ENCODE data around the gene PGRMC1. TPM values are rescaled to one million over a fixed set of nuclear protein-coding genes. Genes with fewer than 3 reads are reported as not detected.
"Not testable (repeated sequence)": the region's sequence is repeated elsewhere in the genome, so short reads cannot be mapped to it uniquely, and the experiment has no call there.

Gene PGRMC1
- total RNA-seq: 79.3 TPM

DNA sequence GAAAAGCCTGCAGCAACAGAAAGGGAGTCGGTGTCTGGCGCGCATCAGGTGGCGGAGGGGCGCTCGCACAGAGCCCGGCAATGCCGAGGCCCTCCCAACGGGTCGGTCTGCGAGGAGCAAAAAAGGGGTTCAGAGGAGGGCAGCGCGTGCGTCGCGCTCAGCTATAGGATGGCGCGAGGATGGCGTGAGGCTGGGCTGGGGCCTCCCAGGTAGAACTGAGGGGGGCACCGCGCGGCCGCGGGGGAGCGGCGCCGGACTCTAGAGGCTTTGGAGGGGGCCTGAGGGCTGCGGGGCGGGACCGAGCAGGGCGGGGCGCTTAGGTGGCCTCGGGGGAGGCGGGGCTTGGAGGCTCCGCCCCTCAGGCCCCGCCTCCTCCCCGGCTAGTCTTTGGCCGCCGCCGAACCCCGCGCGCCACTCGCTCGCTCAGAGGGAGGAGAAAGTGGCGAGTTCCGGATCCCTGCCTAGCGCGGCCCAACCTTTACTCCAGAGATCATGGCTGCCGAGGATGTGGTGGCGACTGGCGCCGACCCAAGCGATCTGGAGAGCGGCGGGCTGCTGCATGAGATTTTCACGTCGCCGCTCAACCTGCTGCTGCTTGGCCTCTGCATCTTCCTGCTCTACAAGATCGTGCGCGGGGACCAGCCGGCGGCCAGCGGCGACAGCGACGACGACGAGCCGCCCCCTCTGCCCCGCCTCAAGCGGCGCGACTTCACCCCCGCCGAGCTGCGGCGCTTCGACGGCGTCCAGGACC is at the start of gene PGRMC1:
TSS of gene PGRMC1 (plus strand) at position 414 of the 751 bp plus-strand sequence. CDS start at position 493, 79 bp downstream.
- Histone ChIP-seq H3K4me3 (ENCODE audit: low read length) (peak within 1 kb of the TSS; percentile 59), H3K4me1 (ENCODE audit: insufficient read depth, low read length) (peaks cover 17% of the 10 kb centered on the region), H3K27me3 (ENCODE audit: insufficient read depth, low read length) (no peaks in the 10 kb centered on the region)

DNA sequence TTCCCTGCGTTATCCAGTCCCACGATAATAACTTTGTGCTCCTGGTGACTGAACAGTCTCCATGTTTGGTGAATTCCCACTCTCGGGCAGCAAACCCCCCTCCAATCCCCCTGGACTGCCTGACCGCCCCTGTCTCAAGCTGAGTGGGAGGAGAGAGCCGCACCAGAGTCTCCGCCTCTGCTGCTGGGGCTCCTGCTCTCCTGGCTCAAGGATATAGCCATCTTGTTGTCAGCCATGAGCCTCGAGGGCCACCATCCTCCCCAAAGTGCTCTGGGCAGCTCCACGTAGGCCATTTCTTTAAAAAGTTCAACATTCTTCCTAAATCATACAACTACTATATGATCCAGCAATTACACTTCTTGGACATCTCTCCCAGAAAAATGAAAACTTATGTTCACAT is 49.3 kb upstream of the PGRMC1 start:
- H3K27me3 ChIP-seq (ENCODE audit: insufficient read depth, low read length): no peaks in the 10 kb centered on the region

More for the DNA sequence above, at the start of gene PGRMC1:
- no peaks in the 10 kb centered on the region for H3K9me3 ChIP-seq (ENCODE audit: low read depth, low read length)

DNA sequence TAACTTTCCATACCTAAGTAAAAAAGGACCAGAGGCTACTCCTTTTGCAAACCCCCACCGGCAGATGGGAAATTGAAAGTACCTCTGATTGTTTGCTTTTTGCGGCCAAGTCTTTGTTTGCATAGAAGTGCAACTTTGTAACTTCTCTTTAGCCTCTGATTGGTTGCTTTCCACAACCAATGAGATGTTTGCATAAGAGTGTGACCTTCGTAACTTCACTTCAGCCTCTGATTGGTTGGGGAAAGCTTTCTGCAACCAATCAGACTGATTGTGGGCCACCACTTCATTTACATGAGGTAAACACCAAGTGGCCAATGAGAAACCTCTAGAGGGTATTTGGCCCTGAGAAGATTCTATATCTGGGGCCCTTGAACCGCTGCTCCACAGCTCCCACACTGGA is 48.8 kb upstream of the PGRMC1 start:
- H3K4me1 ChIP-seq (ENCODE audit: insufficient read depth, low read length): no peaks in the 10 kb centered on the region
- no peaks in the 10 kb centered on the region for H3K27me3 ChIP-seq (ENCODE audit: insufficient read depth, low read length)
- H3K4me3 ChIP-seq (ENCODE audit: low read length): no peak overlapping the region
- H3K9me3 ChIP-seq (ENCODE audit: low read depth, low read length): no peaks in the 10 kb centered on the region

More for the DNA sequence above, 49.3 kb upstream of the PGRMC1 start:
- no peak overlapping the region for H3K4me3 ChIP-seq (ENCODE audit: low read length)
- H3K4me1 ChIP-seq (ENCODE audit: insufficient read depth, low read length): no peaks in the 10 kb centered on the region
- no peaks in the 10 kb centered on the region for H3K9me3 ChIP-seq (ENCODE audit: low read depth, low read length)

DNA sequence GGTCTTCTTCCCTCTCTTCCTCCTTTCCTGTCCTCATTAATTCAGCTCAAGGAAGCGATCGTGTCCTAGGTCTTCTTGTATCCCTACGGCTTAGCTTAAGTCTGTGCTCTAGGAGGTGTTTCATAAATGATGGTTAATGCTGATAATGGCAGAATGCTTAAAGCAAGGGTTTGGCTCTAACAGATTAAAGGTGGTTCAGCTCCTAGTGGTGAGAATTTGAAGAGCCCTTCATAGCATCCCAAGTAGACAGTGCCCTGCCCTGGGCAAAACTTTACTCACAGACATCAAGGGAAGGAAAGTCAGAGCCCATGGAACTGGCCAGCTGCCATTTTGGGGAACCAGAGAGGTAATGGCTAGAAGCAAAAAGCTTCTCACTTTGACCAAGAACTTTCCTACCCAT is 47.0 kb upstream of the PGRMC1 start:
- Histone ChIP-seq H3K4me3 (ENCODE audit: low read length) (no peak overlapping the region), H3K27me3 (ENCODE audit: insufficient read depth, low read length) (no peaks in the 10 kb centered on the region), H3K4me1 (ENCODE audit: insufficient read depth, low read length) (no peaks in the 10 kb centered on the region), H3K9me3 (ENCODE audit: low read depth, low read length) (no peaks in the 10 kb centered on the region)

DNA sequence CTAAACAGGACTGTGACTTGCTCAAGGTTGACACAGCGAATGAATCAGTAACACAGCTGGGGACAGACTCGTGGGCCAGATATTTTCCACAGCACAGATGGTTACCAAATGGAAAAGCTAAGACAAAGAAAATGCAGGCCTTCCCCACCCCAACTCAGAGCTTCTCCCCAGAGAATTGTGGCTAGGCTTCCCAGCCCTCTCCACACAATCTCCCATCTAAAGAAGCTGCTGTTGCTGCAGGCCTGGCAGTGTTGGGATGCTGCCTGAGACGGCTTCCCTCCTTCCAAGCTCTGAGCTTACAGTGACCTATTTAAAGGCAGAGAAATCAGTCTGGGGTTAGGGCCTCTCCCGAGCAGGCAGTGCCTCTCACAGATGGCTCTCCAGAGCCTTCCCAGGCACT is 46.5 kb upstream of the PGRMC1 start:
- Histone ChIP-seq H3K9me3 (ENCODE audit: low read depth, low read length) (no peaks in the 10 kb centered on the region), H3K27me3 (ENCODE audit: insufficient read depth, low read length) (no peaks in the 10 kb centered on the region), H3K4me1 (ENCODE audit: insufficient read depth, low read length) (no peaks in the 10 kb centered on the region), H3K4me3 (ENCODE audit: low read length) (no peak overlapping the region)

DNA sequence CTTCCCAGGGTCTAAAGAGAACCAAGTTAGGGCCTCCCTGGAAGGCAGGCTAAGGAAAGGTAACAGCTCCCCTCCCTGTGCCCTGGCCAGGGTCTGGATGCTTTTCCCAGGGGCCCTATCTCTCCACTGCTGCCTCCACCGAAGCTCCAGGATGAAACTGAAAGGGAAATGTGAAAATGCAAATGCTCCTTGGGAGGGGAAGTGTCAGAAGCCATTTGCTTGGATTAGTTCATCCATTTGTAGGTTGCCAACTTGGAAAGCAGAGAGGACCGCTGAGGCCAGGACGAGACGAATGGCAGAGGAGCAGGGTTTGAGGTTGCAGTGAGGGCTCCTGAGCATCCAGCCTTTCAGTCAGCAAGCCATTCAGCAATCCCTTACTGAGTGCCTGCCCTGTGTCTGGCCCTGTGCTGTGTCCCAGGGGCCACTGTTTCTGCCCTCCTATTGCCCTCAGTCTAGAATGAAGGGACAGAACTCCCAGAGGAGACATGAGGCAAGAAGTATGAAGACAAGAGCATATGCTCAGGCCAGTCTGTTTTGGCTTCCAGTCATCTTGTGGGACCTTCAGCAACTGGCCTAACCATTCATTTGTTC is 45.9 kb upstream of the PGRMC1 start:
- no peaks in the 10 kb centered on the region for H3K27me3 ChIP-seq (ENCODE audit: insufficient read depth, low read length)
- no peaks in the 10 kb centered on the region for H3K9me3 ChIP-seq (ENCODE audit: low read depth, low read length)
- H3K4me1 ChIP-seq (ENCODE audit: insufficient read depth, low read length): no peaks in the 10 kb centered on the region
- H3K4me3 ChIP-seq (ENCODE audit: low read length): no peak overlapping the region

DNA sequence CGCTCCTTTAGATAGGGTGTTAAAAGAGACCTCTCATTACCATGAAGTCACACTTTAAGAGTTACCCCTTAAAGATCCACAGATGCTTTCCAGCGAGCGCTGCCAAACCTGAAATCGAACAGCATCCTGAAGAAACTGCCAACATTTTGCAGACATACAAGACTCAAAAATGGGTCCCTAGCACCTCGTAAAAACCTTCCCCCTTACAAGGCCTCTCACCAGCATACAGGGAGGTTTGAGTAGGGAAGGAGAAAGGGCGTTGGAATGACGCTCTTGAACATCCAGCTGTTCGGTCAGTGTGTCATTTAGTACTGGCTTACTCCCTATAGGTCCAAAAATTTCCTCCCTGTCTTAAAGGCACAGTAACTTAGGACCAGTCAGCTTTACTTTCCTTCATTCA is 45.3 kb upstream of the PGRMC1 start:
- no peaks in the 10 kb centered on the region for H3K4me1 ChIP-seq (ENCODE audit: insufficient read depth, low read length)
- no peak overlapping the region for H3K4me3 ChIP-seq (ENCODE audit: low read length)
- H3K27me3 ChIP-seq (ENCODE audit: insufficient read depth, low read length): no peaks in the 10 kb centered on the region
- H3K9me3 ChIP-seq (ENCODE audit: low read depth, low read length): no peaks in the 10 kb centered on the region

DNA sequence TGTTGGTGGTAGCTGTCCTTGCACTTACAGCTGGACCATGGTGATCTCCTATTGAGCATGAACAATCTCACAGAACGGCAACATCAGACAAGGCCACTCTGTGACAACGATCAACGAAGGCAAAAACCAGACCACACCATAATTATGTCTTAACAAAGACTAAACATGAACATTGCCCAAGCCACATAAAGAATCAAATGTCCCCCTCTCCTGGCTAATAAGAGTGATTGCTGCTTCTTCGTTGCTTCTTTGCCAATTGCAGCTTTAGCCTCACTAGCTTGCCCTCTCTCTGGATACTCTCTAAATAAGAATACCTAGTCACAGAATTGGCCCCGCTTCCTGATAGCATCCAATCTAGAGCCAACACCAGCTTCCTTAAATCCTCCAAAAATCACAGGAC is 41.5 kb upstream of the PGRMC1 start:
- Histone ChIP-seq H3K4me3 (ENCODE audit: low read length) (no peak overlapping the region), H3K4me1 (ENCODE audit: insufficient read depth, low read length) (no peaks in the 10 kb centered on the region), H3K9me3 (ENCODE audit: low read depth, low read length) (no peaks in the 10 kb centered on the region), H3K27me3 (ENCODE audit: insufficient read depth, low read length) (no peaks in the 10 kb centered on the region)

DNA sequence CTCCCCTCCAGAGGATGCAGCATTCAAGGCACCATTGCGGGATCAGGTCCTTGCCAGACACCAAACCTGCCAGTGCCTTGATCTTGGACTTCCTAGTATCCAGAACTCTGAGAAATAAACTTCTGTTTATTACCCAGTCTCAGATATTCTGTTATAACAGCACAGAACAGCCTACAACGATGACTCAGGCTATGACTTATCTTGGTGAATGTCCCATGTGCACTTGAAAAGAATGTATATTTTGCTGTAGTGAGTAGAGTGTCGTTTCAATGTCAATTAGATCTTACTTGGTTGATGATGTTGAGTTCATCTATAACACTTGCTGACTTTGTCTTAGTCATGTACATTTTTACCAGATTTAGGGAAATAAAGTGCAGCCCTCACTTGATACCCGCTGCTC is 34.5 kb upstream of the PGRMC1 start:
- Histone ChIP-seq H3K27me3 (ENCODE audit: insufficient read depth, low read length) (no peaks in the 10 kb centered on the region), H3K4me3 (ENCODE audit: low read length) (no peak overlapping the region), H3K9me3 (ENCODE audit: low read depth, low read length) (no peaks in the 10 kb centered on the region), H3K4me1 (ENCODE audit: insufficient read depth, low read length) (no peaks in the 10 kb centered on the region)

DNA sequence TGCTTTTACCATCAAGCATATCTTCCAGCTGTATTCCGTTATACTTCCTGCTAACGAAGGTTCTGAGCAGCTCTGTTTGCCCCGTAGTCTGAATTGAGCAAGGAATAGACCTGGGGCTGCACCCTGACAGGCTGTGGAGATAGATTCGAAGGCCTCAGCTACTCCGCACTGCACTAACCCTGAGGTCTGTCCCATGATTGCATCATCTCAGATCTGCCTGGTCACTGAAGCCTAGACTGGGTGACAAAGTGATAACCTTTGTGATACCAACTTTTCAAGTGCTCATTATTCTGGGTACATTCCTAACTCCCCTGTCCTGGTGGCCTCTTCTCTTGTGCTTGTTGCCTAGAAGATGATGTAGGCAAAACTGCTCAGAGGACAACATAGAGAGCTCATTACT is 29.9 kb upstream of the PGRMC1 start:
- H3K4me3 ChIP-seq (ENCODE audit: low read length): no peak overlapping the region
- no peaks in the 10 kb centered on the region for H3K4me1 ChIP-seq (ENCODE audit: insufficient read depth, low read length)
- no peaks in the 10 kb centered on the region for H3K27me3 ChIP-seq (ENCODE audit: insufficient read depth, low read length)
- no peaks in the 10 kb centered on the region for H3K9me3 ChIP-seq (ENCODE audit: low read depth, low read length)

DNA sequence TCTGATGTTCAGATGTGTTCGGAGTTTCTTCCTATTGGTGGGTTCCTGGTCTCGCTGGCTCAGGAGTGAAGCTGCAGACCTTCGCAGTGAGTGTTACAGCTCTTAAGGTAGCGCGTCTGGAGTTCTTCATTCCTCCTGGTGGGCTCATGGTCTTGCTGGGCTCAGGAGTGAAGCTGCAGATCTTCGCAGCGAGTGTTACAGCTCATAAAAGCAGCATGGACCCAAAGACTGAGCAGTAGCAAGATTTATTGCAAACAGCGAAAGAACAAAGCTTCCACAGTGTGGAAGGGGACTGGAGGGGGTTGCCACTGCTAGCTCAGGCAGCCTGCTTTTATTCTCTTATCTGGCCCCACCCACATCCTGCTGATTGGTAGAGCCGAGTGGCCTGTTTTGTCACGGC is 28.6 kb upstream of the PGRMC1 start:
- not testable (repeated sequence) for H3K4me1 ChIP-seq (ENCODE audit: insufficient read depth, low read length); H3K4me3 ChIP-seq (ENCODE audit: low read length); H3K27me3 ChIP-seq (ENCODE audit: insufficient read depth, low read length); H3K9me3 ChIP-seq (ENCODE audit: low read depth, low read length)

DNA sequence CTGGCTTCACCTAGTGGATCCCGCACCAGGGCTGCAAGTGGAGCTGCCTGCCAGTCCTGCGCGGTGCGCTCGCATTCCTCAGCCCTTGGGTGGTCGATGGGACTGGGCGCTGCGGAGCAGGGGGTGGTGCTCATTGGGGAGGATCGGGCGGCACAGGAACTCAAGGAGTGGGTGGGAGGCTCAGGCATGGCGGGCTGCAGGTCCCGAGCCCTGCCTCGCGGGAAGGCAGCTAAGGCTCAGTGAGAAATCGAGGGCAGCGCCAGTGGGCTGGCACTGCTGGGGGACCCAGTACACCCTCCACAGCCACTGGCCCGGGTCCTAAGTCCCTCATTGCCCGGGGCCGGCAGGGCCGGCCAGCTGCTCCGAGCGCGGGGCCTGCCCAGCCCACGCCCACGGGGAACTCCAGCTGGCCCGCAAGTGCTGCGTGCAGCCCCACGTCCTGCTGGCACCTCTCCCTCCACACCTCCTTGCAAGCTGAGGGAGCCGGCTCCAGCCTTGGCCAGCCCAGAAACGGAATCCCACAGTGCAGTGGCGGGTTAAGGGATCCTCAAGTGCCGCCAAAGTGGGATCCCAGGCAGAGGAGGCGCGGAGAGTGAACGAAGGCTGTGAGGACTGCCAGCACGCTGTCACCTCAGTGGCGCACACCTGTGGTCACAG is 27.6 kb upstream of the PGRMC1 start:
- H3K27me3 ChIP-seq (ENCODE audit: insufficient read depth, low read length): no peaks in the 10 kb centered on the region
- H3K4me3 ChIP-seq (ENCODE audit: low read length): no peak overlapping the region
- H3K9me3 ChIP-seq (ENCODE audit: low read depth, low read length): no peaks in the 10 kb centered on the region
- H3K4me1 ChIP-seq (ENCODE audit: insufficient read depth, low read length): no peaks in the 10 kb centered on the region

DNA sequence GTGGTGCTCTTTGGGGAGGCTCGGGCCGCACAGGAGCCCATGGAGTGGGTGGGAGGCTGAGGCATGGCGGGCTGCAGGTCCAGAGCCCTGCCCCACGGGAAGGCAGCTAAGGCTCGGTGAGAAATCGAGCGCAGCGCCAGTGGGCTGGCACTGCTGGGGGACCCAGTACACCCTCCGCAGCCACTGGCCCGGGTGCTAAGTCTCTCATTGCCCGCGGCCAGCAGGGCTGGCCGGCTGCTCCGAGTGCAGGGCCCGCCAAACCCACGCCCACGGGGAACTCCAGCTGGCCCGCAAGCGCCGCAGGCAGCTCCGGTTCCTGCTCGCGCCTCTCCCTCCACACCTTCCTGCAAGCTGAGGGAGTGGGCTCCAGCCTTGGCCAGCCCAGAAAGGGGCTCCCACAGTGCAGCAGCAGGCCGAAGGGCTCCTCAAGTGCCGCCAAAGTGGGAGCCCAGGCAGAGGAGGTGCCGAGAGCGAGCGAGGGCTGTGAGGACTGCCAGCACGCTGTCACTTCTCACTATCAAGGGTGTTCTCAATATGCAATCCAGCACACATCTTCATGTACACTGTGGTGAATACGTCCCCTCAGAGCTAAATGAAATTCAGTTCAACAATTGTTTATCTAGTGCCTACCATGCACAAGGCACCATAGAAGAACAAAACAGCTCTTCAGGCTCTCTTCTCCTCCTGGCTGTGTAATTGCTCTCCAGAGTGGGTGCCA is 25.0 kb upstream of the PGRMC1 start:
- not testable (repeated sequence) for H3K27me3 ChIP-seq (ENCODE audit: insufficient read depth, low read length); H3K9me3 ChIP-seq (ENCODE audit: low read depth, low read length); H3K4me1 ChIP-seq (ENCODE audit: insufficient read depth, low read length); H3K4me3 ChIP-seq (ENCODE audit: low read length)

DNA sequence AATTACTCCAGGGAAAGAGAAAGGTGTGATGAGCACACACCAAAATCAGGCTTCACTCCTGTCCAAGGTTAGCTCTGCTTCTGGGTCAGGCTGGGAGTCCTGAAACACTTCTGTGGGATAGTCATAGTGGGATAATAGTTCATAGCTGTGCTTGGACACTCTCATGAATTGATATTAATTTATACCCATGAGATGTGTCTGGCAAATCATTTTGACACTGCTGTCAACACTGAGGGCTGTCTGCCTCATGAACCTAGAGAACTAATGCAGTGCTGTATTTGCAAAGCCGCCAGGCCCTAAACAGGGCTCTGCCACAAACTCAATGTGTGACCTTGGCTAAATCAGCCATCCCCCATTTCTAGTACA is 24.5 kb upstream of the PGRMC1 start:
- Histone ChIP-seq H3K4me3 (ENCODE audit: low read length) (no peak overlapping the region), H3K9me3 (ENCODE audit: low read depth, low read length) (no peaks in the 10 kb centered on the region), H3K4me1 (ENCODE audit: insufficient read depth, low read length) (no peaks in the 10 kb centered on the region), H3K27me3 (ENCODE audit: insufficient read depth, low read length) (no peaks in the 10 kb centered on the region)

DNA sequence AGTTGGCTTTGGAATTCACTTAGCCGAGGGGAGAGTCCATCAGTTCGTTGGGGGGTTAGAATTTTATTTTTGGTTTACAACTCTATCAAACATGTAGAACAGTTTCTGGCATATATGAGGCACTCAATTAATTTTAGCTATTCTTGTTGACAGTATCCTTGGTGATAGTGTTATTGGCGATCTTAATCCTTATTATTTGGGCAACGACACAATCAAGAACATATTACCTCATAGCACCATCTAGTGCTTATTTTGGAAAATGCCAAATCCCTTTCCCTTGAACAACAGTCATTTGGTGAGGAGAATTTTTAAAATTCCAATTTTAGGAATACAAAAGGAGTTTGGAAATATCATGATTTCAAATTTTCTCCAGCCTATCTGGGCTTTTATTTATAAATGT is 17.9 kb upstream of the PGRMC1 start:
- no peak overlapping the region for H3K4me3 ChIP-seq (ENCODE audit: low read length)
- H3K4me1 ChIP-seq (ENCODE audit: insufficient read depth, low read length): no peaks in the 10 kb centered on the region
- H3K9me3 ChIP-seq (ENCODE audit: low read depth, low read length): no peaks in the 10 kb centered on the region
- no peaks in the 10 kb centered on the region for H3K27me3 ChIP-seq (ENCODE audit: insufficient read depth, low read length)
